ENCODE results near the gene KLF12.

DNA sequence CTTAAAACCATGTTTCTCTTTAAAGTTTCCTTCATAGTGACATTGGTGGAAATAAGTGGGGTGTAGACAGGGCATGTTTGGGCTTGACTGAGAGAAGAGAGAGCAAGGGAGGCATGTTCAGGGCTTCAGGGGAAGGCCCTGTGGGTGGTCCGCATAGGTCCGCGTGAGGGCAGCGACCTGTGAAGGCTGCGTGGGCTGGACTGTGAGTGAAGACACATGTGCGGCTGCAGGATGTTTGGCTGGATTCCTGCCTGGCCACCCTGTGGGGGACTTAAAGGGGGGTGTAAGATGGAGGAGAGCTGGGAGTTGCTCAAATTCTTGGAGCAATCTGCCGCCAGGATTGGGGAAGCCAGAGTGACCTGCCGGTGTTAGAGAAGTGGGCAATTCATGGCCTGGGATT lies 23.8 kb upstream of the KLF12 start:
- TF ChIP-seq CTCF (IDR thresholded peaks at IDR 0.05; ENCODE audit: borderline replicate concordance, extremely low read depth, low read length, poor library complexity, severe bottlenecking) (no peak), EZH2 (IDR thresholded peaks at IDR 0.05; ENCODE audit: borderline replicate concordance, low read depth, low read length, severe bottlenecking) (no peak)
